K562 (cell line): Measurements from ENCODE around the gene PPP2R3B. TPM values are rescaled to one million over a fixed set of nuclear protein-coding genes. Genes with fewer than 3 reads are reported as not detected.

Source experiments
- ATAC-seq: fragments of 200-7000 bp; cut with Tn5 transposase; 3 replicates; pipeline ENCODE4 v1.9.1; 2020; ENCODE audit warnings: moderate library complexity
- BruUV-seq: library from RNA; stranded (reverse); fragments of 400-500 nt; replicated peaks from 2 replicates; lab custom pipeline; 2021; lab: Mats Ljungman, UMichigan
- CTCF ChIA-PET: fragments of 300-600 bp; formaldehyde crosslinking; extraction: SDS; loops from one replicate; lab custom pipeline; 2021; ENCODE audit warnings: low intra/inter-chr PET ratio; lab: Yijun Ruan, JAX
- POLR2A ChIA-PET: fragments of 300-600, 350-650 bp; sonication (Branson Sonifier 250); formaldehyde crosslinking; extraction: SDS; loops from one replicate; lab custom pipeline; 2021; ENCODE audit warnings: antibody characterized with exemption, inconsistent platforms; lab: Yijun Ruan, JAX
- DNase-seq, 4 experiments: peaks; one replicate each; pipeline versions ENCODE4 v3.0.0 to v3.0.0-alpha.2; 2011 to 2018; ENCODE audit warnings: low spot score in 3 of 4, mixed read lengths in 3 of 4; ENCODE audit errors: extremely low read depth in 1 of 4
- FAIRE-seq: peaks from 2 replicates; lab custom pipeline; 2011; peaks lifted over from hg19 to GRCh38; lab: Jason Lieb, UNC
- H2AFZ ChIP-seq: 2 replicates; pipeline ENCODE4 v1.6.0; 2011; ENCODE audit warnings: low read depth, low read length, control low read depth, inconsistent platforms
- H3K27ac ChIP-seq: fragments of 200-600 bp; 3 replicates; pipeline ENCODE4 v1.8.0; 2011; ENCODE audit warnings: low read depth, mild to moderate bottlenecking, control low read depth, inconsistent platforms, low read length, moderate library complexity, mixed read lengths; ENCODE audit errors: extremely low read depth
- H3K27me3 ChIP-seq, 2 experiments: fragments of 300-600 bp in 1 of 2; 2 replicates in 1 of 2; 3 replicates in 1 of 2; pipeline versions ENCODE4 v1.6.0 to v1.8.0; 2011; ENCODE audit warnings: inconsistent platforms in 2 of 2, low read length in 2 of 2, mild to moderate bottlenecking in 1 of 2, mixed read lengths in 1 of 2, moderate library complexity in 1 of 2; ENCODE audit not compliant: control insufficient read depth in 2 of 2, insufficient read depth in 2 of 2
- H3K36me3 ChIP-seq: fragments of 300-600 bp; 3 replicates; pipeline ENCODE4 v1.8.0; 2011; ENCODE audit warnings: mild to moderate bottlenecking, low read length, inconsistent platforms; ENCODE audit not compliant: control insufficient read depth, insufficient read depth
- H3K4me1 ChIP-seq, 2 experiments: fragments of 200-600 bp in 1 of 2; replicated peaks in 1 of 2; 2 replicates in 1 of 2; 3 replicates in 1 of 2; pipeline versions ENCODE4 v1.5.1 to v1.8.0; 2011; ENCODE audit warnings: inconsistent platforms in 2 of 2, low read length in 2 of 2, mild to moderate bottlenecking in 1 of 2, mixed read lengths in 1 of 2, moderate library complexity in 1 of 2; ENCODE audit not compliant: control insufficient read depth in 2 of 2, insufficient read depth in 2 of 2
- H3K4me2 ChIP-seq: 2 replicates; pipeline ENCODE4 v1.6.1; 2011; ENCODE audit warnings: low read length, control low read depth, inconsistent platforms, mixed read lengths; ENCODE audit not compliant: insufficient read depth
- H3K4me3 ChIP-seq: fragments of 200-600 bp; sonication (generic), shearing (Covaris generic); 2 replicates; pipeline ENCODE4 v1.5.1; 2016; ENCODE audit warnings: control low read depth, inconsistent platforms
- H3K79me2 ChIP-seq: fragments of 200-600 bp; 3 replicates; pipeline ENCODE4 v1.8.0; 2011; ENCODE audit warnings: low read length, inconsistent platforms; ENCODE audit not compliant: control insufficient read depth, insufficient read depth
- H3K9ac ChIP-seq, 2 experiments: 2 replicates each; pipeline versions ENCODE4 v1.6.0 to v1.6.1; 2011; ENCODE audit warnings: low read depth in 2 of 2, low read length in 2 of 2, control low read depth in 1 of 2, inconsistent platforms in 1 of 2, mild to moderate bottlenecking in 1 of 2, mixed read lengths in 1 of 2; ENCODE audit not compliant: insufficient read depth in 1 of 2
- H3K9me1 ChIP-seq: one replicate; pipeline ENCODE4 v1.6.0; 2011; ENCODE audit warnings: inconsistent platforms, mild to moderate bottlenecking, low read length, moderate library complexity; ENCODE audit not compliant: control insufficient read depth, insufficient read depth
- H3K9me3 ChIP-seq: replicated peaks from 2 replicates; pipeline ENCODE4 v1.5.1; 2011; ENCODE audit warnings: low read depth, low read length, inconsistent platforms; ENCODE audit not compliant: control insufficient read depth, insufficient read depth
- H4K20me1 ChIP-seq: replicated peaks from 2 replicates; pipeline ENCODE4 v1.6.1; 2011; ENCODE audit warnings: low read length, inconsistent platforms, mixed read lengths; ENCODE audit not compliant: control insufficient read depth, insufficient read depth
- CREBBP ChIP-seq: IDR thresholded peaks from one replicate; pipeline ENCODE4 v1.6.1; 2012; ENCODE audit warnings: low read depth, mild to moderate bottlenecking, control low read depth, inconsistent platforms, low read length
- GABPB1 ChIP-seq: sonication (generic); formaldehyde crosslinking; IDR thresholded peaks from 2 replicates; pipeline ENCODE4 v1.8.0; 2022; ENCODE audit warnings: mild to moderate bottlenecking, missing genetic modification reagents
- GATA2 ChIP-seq: sonication (generic); formaldehyde crosslinking; IDR thresholded peaks from 2 replicates; pipeline ENCODE4 v1.4.0; 2020; ENCODE audit warnings: mild to moderate bottlenecking, missing genetic modification reagents
- PHB ChIP-seq: fragments of 250-450 bp; sonication (Bioruptor Pico); IDR thresholded peaks from 2 replicates; pipeline ENCODE4 v1.5.0; 2021
- POLR3A ChIP-seq: IDR thresholded peaks from 2 replicates; pipeline ENCODE4 v1.6.1; 2011; ENCODE audit warnings: borderline replicate concordance, mild to moderate bottlenecking, moderate library complexity; ENCODE audit not compliant: insufficient read length, insufficient read depth; ENCODE audit errors: extremely low read depth
- TOE1 ChIP-seq, 2 experiments: fragments of 450-650 bp in 1 of 2; sonication (generic) in 1 of 2; formaldehyde crosslinking in 1 of 2; IDR thresholded peaks; 2 replicates each; pipeline versions ENCODE4 v1.7.1 to v1.8.0; 2016 to 2022; ENCODE audit warnings: borderline replicate concordance in 2 of 2, mild to moderate bottlenecking in 2 of 2, antibody characterized with exemption in 1 of 2, inconsistent platforms in 1 of 2, low read depth in 1 of 2, missing genetic modification reagents in 1 of 2, moderate library complexity in 1 of 2
- ZC3H4 ChIP-seq: sonication (generic); formaldehyde crosslinking; IDR thresholded peaks from 2 replicates; pipeline ENCODE4 v1.9.0; 2021; ENCODE audit warnings: missing genetic modification reagents, borderline replicate concordance
- ZNF395 ChIP-seq: fragments of 200-800 bp; sonication (Bioruptor generic); IDR thresholded peaks from 2 replicates; pipeline ENCODE4 v1.6.1; 2017; ENCODE audit warnings: missing genetic modification characterization, missing compliant biosample characterization
- ZNF696 ChIP-seq: fragments of 250-450 bp; sonication (Bioruptor Pico); conservative IDR thresholded peaks from 2 replicates; pipeline ENCODE4 v1.4.0; 2020; ENCODE audit warnings: mild to moderate bottlenecking, moderate library complexity
- WGBS: fragments of 100-300 bp; shearing (Covaris generic); methylation state at CpG from one replicate; pipeline ENCODE4 v1.1.6; 2016; ENCODE audit warnings: low coverage, mixed read lengths; ENCODE audit not compliant: insufficient coverage; ENCODE audit errors: missing lambda C conversion rate; 5-methylcytosine and 5-hydroxymethylcytosine counted together
- in situ Hi-C: fragments of 300-500 bp; cut with MboI; formaldehyde crosslinking; loops from 4 replicates; pipeline ENCODE4 v1.15.0; 2018; ENCODE audit warnings: inconsistent platforms, mixed read lengths
- intact Hi-C: fragments of 100-400 bp; cut with micrococcal nuclease; formaldehyde crosslinking; loops from 2 replicates; pipeline ENCODE4 v1.14.2; 2022
- polyA plus RNA-seq, 8 experiments: library from polyadenylated mRNA; depleted of rRNA in 4 of 8; stranded (reverse) in 5 of 8; unstranded in 3 of 8; fragments of >200 nt; fragmentation: Nextera tagmentation in 2 of 8; fragmentation: Illumina TruSeq in 1 of 8; extraction: Ambion mirVana in 2 of 8; extraction: Trizol in 1 of 8; gene quantifications; 2 replicates each; pipeline versions ENCODE4 v1.2.1 to v1.2.3, GENCODE V29; 2011 to 2014; ENCODE audit warnings: inconsistent platforms in 1 of 8, missing spikeins in 1 of 8
- total RNA-seq, 7 experiments: library from RNA; depleted of rRNA in 6 of 7; stranded (reverse); fragments of >200 nt in 6 of 7; fragmentation: Illumina TruSeq in 2 of 7; extraction: Trizol in 2 of 7; gene quantifications; 2 replicates each; pipeline versions ENCODE4 v1.2.1 to v1.2.3, GENCODE V29; 2011 to 2021; ENCODE audit warnings: low replicate concordance in 1 of 7

PPP2R3B gene
- total and polyA plus RNA-seq, 9 of the 15 experiments (the other 6 are each of a cell fraction or from before 2014, with no cell fraction given), result 0.04 to 18.2 (median 8.2) TPM; not detected in 1

GRCh38 chrX:340641-341423 lies 45.9 kb downstream of the PPP2R3B start:
- Histone ChIP-seq H3K79me2 (no peaks in the 10 kb centered on the region), H3K27me3 (no peaks in the 10 kb centered on the region), H3K27ac (no peak overlapping the region), H3K9ac (no peak overlapping the region), H3K9me1 (no peaks in the 10 kb centered on the region), H3K4me3 (no peak overlapping the region), H3K4me2 (no peak overlapping the region), H3K36me3 (no peaks in the 10 kb centered on the region), H2AFZ (no peak overlapping the region), H3K9me3 (no peaks in the 10 kb centered on the region), H4K20me1 (no peaks in the 10 kb centered on the region), H3K4me1 (peaks cover 0 to 3% of the 10 kb centered on the region in 2 experiments; a peak in 2 of 5 replicates)
- whole genome bisulfite sequencing, result 85% methylated on average over 19 of the region's 52 CpGs
- FAIRE-seq, result no peak
- in situ Hi-C loops, result no loop called here
- DNase-seq, result no peak
- BruUV-seq, result no TSS peak
- ChIA-PET POLR2A (no interaction called here), CTCF (no interaction called here)
- TF ChIP-seq ZC3H4 (no peak), CREBBP (no peak), GATA2 (CRISPR knock-in tag) (no peak), ZNF696 (CRISPR knock-in tag) (no peak), POLR3A (no peak), PHB (no peak), TOE1 (IDR thresholded peaks at IDR 0.05; ENCODE audit: borderline replicate concordance) (no peak), TOE1 (CRISPR knock-in tag; IDR thresholded peaks at IDR 0.05; ENCODE audit: borderline replicate concordance, low read depth) (no peak), GABPB1 (CRISPR knock-in tag) (no peak), ZNF395 (CRISPR knock-in tag) (no peak)
- no peak for ATAC-seq
- intact Hi-C loops, result no loop called here
